ENCODE results near the gene ANKH.
"Not testable (repeated sequence)": the region's sequence is repeated elsewhere in the genome, so short reads cannot be mapped to it uniquely, and the experiment has no call there.

ANKH gene

DNA sequence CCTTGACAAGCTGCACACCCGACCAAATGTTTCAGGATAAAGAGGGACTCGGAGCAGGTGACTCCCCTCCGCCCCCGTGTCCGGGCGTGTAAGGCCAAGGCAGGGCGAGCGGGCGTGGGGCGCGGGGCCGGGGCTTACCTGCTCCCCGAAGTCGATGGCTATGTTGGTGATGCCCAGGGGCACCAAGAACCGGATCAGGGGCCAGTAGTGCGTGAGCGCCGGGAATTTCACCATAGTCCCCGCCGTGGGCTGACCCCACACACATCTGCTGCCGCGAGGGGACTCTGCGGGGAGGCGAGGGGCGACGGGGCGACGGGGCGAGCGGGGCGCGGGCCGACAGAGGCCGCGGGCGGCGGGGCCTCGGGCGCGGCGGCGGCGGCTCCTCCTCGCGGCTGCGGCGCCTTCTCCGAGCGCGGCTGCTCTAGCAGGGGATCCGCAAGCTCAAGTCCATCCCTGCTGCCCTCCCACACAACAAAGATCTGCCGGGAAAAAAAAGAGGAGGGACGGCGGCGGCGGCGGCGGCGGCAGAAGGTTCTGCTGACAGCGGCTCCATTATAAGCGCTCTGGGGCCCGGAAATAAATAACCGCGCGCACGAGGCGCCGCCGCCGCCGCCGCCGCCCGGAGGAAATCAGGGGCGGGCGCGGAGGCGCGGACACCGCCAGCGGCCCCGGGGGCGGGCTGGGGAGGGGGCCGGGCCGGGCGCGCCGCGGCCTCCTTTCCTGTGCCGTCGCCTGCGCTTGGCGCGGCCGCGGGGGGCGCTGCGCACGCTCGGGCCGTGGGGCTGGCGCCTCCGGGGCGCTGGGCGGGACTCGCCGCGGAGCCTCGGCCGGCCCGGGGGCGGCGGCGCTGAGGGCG is at the start of gene ANKH:
ANKH (minus strand) TSS at position 565 of the 856 bp plus-strand sequence; CDS start at position 234, 331 bp downstream.
- peak; percentile 76 for DNase-seq

GRCh38 chr5:14920121-14920520 is 48.5 kb upstream of the ANKH start:
- peak; percentile 11 for DNase-seq

- not testable (repeated sequence) for DNase-seq
These were observed 47.5 kb upstream of the ANKH start for GRCh38 chr5:14919106-14919505.

DNA sequence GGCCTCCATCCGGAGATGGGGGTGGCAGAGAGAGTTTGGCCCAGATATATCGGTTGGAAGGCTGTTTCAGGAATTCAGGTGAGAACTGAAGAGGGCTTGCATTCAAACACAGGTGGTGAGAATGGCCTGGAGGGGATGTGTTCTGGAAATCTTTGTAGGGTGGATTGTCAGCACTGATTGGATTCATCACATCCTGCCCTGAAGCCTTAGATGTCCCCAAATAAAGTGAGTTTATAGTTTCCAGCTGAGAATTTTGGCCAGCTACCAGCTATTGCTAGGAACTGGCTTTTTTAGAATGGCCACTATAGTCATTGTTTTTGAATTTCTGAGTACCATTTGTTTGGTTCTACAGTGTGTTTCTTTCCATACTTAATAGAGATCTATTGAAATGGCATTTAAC is 46.1 kb upstream of the ANKH start:
- DNase-seq = no peak

GRCh38 chr5:14915291-14915952 is 43.8 kb upstream of the ANKH start:
- DNase-seq = no peak

DNA sequence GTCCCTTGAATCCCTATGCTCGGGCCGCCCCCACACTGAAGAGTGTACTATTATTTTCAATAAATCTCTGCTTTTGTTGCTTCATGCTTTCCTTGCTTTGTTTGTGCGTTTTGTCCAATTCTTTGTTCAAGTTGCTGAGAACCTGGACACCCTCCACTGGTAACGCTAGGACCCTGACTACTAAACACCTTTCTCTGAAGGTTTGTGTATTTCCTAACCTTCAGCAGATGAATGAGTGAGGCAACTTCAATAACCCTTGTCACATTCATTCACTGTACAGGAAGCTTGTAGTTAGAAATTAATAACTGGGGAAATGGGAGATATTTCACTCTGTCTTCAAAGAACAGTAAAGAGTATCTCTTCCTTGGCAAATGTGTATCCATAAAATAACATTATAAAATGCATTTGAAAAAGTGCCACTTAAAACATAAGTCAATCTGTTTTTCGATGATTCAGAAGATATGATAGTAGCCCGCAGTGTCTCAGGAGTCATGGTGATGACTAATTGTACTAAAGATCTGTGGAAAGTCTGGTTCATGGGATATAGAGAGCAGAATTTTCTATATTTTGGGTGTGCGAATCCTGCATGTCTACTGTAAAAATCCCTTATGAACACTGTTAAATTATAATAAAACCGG is 43.2 kb upstream of the ANKH start:
- DNase-seq = peak; percentile 73

DNA sequence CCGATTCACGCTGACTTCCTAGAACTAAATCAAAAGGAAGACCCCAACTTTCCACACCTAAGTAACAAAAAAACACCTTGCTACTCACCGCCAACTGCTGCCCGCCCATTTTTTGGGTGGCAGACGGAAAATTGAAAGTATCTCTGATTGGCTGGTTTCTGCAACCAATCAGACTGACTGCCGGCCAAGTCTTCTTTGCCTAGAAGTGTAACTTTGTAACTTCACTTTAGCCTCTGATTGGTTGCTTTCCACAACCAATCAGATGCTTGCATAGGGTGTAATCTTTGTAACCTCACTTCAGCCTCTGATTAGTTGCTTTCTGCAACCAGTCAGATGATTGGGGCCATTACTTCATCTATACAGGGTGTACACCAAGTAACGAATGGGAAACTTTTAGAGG is 42.6 kb upstream of the ANKH start:
- no peak for DNase-seq

- no peak for DNase-seq
These were observed 41.5 kb upstream of the ANKH start for GRCh38 chr5:14913096-14913495.

- no peak for DNase-seq
These were observed 40.6 kb upstream of the ANKH start for GRCh38 chr5:14912206-14912605.

DNA sequence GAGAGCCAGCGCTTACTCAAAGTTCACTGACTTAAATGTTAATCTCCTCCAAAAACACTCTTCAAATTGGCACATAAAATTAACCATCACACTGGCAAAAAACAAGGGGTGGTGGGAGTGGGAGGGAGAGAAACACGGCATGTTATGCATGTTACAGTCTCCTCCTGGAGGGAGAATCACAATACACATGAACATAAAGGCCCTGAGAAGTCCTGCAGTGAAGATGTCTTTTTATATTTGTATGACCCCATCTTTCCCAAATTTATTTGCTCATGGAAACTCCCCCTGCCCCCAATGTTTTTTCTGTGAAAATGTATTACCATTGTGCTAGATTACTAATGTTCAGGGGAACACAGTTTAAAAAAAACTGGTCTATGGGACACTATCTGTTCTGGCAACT is 37.8 kb upstream of the ANKH start:
- DNase-seq = no peak

DNA sequence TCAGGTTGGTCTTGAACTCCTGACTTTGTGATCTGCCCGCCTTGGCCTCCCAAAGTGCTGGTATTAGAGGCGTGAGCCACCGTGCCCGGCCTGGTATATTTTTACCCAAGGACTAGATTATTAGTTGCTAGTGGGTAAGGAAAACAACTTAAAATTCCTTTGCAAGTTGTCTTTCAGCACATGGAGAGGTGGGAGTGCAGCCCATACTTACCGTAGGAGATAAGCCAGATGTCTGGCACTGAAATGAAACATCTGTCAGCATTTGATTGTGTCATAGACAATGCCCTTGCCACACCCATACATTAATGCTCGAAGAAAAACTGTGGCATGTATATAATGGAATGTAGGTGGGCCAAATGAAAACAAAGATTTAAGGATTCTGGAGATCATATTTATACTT is 36.6 kb upstream of the ANKH start:
- DNase-seq = peak; percentile 6

GRCh38 chr5:14906628-14907027 is 35.0 kb upstream of the ANKH start:
- DNase-seq = no peak

DNA sequence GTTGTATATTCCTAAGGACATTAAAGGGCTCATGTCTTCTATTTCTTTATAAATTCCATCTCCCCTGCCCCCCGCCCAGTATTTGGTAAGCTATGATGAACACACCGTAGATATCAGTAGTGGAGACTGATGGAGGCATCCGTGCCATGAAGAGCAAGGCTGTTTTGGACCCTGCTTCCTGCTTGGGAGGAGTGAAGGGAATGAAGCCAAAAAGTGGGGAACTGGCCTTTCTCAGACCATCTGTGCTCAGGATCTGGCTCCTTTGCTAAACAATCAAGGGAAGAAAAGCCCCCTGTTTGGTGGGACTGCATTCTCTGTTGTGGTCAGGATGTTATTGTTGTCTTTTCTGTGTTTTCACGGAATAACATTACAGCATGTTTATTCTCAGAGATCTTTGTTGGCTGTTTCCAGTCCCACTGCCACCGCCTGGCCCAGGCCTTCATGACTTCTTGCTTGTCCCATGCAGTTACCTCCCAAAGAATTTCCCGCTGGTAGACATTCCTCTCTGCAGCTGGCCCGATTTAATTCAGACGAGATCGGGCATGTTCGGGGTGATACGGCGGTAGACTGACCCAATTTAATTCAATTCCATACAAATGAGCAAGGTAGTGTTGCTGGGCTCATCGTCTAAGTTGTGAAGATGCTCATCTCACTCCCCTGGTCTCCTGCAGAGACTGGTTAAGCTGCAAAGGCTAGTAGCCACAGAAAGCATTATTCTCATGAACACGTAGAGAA is 31.4 kb upstream of the ANKH start:
- DNase-seq = no peak

DNA sequence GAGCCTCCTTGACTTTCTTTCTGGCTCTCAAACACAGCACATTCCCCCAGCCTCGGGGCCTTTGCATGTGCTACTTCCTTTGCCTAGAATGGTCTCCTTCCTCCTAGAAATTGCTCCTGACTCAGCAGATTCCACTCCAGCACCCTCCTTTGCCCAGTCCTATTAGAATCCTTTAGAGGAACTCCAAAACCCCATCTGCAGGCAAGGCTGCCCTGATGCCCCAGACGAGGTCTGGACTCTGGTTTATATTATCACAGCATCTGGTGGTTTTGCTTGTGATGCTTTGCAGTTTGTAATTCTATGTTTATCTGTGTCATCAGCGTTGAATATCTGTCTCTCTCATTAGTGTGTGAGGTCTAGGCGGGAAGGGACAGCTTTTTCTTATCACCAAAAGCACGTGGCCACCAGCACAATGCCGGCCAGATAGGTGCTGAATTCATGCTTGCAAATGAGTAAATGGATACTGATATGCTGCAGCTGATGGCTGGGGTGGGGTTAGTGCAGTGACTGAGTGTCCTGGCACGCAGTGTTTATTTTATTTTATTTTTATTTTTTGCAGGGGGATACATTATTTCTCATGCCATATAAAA is 30.0 kb upstream of the ANKH start:
- peak; percentile 69 for DNase-seq

DNA sequence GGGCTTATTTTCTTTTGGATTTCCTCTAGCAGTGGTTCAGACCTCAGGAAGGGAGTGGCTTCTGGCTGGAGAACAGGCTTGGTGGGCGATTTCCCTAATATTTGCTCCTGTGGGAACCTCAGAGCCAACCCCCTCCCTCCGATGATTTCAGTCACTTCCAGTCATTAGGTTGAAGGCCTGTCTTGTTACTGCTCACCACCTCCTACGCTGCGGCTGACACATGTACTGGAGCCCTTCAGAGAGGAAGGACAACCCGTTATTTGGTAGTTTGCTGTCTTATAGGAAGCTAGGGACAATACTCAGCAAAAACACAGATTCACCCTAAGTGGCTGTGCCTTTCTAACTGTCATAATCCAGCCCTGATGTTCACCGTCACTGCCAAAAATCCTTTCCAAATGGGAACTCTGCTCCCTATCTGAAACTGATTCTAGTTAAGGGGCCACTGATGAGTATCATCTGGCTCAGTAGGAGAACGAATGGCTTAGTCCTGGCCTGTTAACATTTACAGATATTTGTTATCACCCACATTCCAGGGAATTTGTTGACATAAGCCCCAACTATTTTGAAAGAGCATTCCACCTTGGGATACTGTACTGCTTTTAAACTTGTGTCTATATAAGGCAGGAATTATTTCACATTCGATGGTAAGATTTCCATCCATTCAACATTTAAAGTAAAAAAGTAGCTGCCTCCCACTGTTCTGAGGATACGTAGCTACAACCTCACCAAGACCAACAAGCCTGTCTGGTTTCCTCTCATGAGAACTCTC is 29.3 kb upstream of the ANKH start:
- peak; percentile 61 for DNase-seq

- DNase-seq = no peak
These were observed 24.6 kb upstream of the ANKH start for GRCh38 chr5:14896131-14896530.

GRCh38 chr5:14895301-14895700 is 23.7 kb upstream of the ANKH start:
- DNase-seq = peak; percentile 9

- no peak for DNase-seq
These were observed 23.2 kb upstream of the ANKH start for GRCh38 chr5:14894748-14895147.

DNA sequence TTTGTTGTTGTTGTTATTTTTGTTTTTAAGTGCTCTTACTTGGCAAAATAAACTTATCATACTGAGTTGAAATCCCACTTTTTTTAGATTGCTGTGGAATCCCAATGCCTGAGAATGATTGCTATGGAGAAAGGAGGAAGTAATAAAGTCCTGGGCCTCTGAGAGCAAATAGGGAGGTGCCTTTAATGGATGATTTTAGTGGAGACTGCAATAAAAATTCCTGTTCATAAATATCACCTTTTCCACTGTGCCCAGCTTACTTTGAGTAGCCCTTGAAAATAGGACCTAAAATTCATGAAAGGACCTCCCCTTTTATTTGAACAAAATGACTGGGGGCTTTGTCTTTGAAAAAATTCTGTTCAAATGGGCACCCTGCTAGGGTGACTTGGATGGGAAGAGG is 21.8 kb upstream of the ANKH start:
- no peak for DNase-seq

GRCh38 chr5:14890846-14891245 is 19.3 kb upstream of the ANKH start:
- no peak for DNase-seq

DNA sequence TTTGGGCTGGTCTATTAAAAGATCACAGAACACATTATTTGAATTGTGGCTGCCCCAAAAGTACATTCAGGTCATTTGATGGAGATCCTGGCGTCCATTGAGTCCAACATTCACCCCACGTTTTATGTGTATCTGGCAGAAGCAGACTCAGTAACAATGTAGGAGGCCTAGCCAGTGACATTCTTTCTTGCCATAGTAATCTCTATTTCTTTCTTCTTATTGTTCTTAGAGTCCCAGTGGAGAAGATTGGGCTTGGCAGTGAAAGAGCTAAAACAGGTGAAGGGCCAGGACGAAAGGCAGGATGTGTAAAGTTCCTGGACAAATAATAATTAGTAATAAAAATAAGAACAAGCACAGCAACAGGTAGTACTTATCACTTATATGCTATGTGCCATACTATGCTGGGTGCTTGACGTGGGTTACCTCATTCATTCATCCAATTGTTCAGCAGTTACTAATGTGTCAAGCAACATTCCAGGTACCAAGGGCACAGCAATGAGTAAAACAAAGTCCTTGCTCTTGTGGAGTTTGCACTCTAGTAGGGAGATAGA is 12.6 kb upstream of the ANKH start:
- no peak for DNase-seq
